ENCODE measurements around the gene TCF12. TPM values are rescaled to one million over a fixed set of nuclear protein-coding genes. Genes with fewer than 3 reads are reported as not detected.
"Not testable (repeated sequence)": the region's sequence is repeated elsewhere in the genome, so short reads cannot be mapped to it uniquely, and the experiment has no call there.

The TCF12 gene
- polyA plus RNA-seq, 1 donor, result 194 TPM

DNA sequence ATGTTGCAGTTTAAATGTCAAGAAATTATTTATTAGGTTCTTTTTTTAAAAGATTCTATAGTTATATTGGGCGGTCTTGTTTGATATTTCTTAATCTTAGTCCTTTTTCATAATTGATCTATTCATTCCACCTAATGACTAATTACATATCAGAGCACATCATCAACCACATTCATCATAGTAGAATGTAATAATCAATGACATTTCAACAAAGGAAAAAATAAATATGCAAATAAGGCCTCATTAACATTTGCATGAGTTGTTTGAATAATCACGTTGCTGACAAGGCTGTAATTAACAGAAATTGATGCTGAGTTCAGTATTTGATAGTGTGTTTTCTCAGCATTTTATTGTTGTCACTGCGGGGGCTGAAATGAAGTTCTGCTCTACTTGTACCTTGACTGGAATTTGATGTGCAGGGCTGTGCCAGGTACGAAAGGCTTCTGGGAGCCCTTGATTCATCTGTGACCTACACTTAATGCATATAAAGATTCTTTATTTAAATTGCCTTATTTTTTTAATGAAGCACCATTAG lies 215.7 kb downstream of the TCF12 start:
- DNase-seq, result no peak

DNA sequence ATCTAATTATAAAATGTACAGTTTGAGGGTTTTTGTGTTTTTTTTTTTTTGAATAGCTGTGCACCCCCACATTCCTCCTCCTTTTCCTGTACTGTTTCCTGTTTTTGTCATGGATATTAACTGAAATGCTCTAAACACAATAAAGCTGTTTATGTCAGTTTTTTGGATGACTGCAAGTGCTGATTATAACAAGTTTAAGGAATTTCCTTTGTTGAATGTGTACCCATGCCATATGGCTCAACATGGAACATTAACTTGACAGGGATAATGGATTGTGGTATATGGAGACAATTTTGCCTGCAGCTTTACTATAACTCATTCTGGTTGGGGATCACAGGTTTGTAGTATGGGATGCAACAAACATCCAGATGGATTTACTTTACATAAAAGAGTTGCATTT lies 216.4 kb downstream of the TCF12 start:
- DNase-seq, result no peak

DNA sequence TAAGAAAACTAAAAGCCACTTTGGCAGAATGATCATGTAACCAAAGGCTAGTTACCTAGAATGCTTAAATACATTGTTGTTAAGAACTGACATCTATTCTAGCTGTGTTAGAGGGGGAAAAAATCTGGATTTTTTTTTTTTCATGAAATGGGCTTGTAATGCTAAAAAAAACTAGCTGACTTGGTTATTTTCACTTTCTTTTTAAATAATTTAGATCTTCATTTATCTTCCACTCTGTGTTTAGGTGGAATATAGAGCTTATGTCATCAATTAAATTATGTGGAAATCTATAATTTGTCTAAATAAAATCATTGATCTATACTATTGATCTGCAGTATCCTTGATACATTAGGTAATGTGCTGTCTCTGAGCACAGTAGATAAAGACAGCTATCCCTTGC lies 217.4 kb downstream of the TCF12 start:
- no peak for DNase-seq

DNA sequence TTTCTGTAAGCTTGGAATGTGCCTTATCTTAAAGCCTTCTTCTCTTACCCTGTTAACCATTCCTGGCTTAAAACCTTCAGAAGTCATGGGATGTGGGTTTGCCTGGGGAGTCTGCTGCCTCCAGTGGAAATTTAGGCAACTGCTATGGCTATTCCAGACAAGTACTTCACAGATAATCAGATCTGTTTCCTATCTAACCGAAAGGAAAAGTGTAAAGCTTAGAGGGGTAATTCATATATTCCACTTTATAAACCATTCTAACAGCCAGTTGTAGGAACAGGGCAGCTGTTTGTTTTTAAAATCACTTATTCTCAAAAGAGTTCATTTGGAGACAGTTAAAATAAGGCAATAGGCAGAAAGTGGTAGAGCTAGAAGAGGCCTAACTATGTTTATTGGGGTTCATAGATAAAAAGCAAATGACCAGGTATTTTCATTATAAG lies 219.9 kb downstream of the TCF12 start:
- DNase-seq, result no peak

DNA sequence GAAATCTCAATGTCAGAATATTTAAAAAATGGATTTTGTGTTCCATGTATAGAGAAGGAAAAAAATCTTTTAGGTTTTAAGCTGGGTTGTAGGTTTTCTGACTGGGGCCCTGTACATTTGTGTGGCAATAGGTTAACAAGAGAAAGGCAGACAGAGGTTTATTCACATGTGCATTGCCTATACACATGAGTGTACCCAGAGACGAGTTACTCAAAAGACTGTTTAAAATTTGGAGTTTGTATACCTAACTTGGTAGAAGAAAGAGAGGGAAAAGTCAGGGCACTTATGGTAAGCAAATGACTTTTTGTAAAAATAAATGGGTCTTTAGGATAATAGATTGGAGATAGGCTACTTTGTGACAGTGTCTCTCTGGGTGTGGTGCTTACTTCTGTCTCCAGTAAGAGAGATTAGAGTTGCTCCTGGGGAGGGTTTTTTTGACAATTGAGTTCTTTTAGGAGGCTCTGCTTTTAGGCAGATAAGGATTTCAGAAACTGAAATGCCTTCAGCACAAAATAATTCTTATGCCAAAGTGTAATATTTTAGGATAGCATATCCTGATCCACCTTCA lies 225.2 kb downstream of the TCF12 start:
- DNase-seq, result no peak

DNA sequence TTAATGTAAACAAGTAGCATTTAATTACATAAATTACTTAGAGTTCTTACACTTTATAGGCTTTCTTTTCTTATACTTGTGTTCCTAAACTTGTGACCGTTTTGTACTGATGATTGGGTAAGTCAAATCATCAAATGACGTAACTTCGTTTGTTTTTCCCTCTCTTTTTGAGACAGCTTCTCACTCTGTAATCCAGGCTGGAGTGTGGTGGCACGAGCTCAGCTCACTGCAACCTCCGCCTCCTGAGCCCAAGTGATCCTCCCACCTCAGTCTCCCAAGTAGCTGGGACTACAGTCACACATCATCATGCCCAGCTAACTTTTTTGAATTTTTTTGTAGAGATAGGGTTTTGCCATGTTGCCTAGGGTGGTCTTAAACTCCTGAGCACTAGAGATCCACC lies 226.0 kb downstream of the TCF12 start:
- DNase-seq, result no peak

DNA sequence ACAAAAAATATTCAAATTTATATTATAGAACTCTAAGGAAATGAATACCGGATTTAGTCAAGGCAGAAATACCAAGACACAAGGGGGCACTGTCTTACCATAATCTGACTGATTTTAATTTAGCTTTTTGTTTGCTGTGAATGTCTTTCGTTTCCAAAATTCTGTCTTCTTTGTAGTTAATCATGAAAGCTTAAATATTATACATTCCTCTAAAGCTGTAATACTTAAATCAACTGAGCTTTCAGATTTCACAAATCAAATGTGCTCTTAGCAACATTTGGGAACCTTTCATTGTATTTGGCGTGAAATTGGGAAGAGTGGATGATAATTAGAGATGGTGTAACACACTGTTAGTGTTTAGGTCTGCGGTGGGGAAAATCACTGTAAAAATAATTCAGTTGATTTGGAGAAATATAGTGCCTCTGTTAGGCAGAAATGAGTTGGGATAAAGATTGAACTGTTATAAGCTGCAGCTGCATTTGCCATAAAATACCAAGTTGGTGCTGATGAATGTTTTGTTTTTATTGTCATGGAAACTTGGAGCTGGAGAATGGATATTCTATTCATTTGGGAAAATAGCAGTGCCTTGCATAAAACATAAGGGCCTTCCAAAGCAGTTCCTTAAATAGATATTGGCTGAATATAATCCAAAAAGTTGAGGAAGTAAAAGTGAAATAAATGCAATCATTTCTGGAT lies 228.2 kb downstream of the TCF12 start:
- DNase-seq, result peak; percentile 76

DNA sequence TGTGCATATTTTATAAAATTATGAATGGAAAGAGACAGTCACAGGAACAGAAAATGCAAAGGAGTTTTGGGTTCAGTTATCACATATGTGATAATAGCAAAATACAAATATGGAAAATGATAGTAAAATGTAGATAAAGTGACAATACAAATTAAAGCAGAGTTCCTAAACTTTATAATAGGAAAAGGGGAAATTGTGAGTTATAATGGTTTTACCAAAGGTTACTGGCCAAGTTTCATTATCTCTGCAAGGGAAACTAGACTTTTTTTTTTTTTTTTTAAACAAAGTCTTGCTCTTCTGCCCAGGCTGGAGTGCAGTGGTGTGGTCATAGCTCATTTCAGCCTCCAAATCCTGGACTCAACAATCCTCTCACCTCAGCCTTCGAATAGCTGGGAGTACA lies 229.2 kb downstream of the TCF12 start:
- DNase-seq, result no peak

DNA sequence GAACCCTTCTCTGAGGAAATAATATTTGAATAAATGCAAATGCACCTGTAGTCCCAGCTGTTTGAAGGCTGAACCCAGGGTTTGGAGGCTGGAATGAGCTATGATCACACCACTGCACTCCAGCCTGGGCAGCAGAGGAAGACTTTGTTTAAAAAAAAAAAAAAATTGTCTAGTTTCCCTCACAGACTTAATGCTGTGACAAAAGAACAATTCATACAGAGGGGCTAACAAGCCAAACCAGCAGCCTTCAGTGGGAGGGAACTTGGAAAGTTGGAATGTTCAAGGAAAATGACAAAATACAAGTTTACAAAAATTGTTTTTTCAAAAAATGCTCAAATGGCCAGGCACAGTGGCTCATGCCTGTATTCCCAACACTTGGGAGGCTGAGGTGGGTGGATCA lies 229.8 kb downstream of the TCF12 start:
- no peak for DNase-seq

DNA sequence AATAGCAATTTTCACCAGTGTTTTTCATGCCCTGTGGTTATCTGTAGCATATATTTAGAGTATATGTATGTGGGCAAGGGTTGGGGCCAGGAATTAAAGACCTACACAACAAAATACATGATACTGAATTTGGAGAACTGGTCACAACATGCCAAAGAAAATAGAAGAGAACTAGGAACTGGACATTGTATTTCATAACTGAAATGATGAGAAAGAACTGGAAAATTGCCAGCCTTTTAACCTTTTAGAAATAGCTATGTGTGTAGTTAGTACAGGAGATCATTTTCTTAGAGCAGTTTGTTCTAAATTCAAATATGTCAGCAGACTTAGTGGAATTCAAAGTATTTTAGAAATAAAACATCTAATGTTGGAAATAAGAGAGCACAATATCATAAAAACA lies 230.8 kb downstream of the TCF12 start:
- DNase-seq, result no peak

DNA sequence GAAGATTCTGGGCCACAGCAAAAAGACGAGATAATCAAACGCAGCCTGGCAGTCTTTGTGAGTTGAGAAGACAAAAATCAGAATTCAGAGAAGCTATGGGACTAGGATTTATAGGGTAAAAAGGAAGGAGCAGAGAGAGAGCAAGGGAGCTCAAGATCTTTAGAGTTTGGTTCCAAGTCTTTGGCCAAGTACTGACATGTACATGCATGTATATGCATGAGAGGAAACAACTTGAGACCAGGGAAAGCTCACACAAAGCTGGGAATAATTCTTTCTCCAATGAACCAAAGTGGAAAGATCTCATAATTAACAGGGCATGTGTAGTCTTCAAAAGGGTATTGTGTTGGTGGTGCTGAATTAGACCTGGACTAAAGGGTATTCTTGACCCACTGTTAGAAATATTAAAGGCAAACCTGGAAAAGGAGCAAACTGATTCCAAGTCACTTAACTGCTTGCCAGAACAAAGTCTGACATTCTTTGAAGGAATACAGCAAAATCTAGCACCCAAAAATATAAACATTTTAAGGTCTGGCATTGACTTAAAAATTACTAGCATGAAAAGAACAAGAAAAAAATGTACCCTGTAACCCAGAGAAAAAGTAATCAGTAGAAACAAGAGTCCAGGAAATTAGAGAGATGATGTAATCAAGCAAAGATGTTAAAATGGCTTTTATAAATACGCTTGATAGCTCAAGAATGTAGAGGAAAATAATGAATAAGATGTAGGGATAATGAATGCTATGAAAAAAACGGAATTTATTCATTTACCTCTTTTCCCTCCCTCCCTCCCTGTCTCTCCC lies 231.8 kb downstream of the TCF12 start:
- DNase-seq, result no peak

DNA sequence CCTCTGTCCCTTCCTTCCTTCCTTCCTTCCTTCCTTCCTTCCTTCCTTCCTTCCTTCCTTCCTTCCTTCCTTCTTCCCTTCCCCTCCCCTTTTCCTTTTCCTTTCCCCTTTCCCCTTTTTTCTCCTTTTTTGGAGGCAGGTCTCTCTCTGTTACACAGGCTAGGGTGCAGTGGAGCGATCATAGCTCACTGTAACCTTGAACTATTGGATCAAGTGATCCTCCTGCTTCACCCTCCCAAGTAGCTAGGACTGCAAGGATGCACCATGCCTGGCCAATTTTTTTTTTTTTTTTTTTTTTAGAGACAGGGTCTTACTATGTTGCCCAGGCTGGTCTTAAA lies 232.4 kb downstream of the TCF12 start:
- not testable (repeated sequence) for DNase-seq

DNA sequence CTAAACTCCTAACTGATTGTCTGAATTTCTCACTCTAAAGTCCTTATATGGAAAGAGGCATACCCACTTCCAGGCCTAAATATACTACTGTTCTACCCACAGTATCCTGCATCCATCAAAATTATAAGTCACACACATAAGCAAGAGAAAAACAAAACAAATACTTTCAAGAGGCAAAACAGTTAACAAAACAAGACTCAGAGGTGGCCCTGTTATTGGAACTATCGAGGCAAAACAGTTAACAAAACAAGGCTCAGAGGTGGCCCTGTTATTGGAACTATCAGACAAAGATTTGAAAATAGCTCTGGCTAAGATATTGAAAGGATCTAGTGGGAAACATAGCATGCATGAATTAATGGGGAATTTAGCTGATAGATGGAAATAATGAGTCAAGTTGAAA lies 233.7 kb downstream of the TCF12 start:
- DNase-seq, result no peak

DNA sequence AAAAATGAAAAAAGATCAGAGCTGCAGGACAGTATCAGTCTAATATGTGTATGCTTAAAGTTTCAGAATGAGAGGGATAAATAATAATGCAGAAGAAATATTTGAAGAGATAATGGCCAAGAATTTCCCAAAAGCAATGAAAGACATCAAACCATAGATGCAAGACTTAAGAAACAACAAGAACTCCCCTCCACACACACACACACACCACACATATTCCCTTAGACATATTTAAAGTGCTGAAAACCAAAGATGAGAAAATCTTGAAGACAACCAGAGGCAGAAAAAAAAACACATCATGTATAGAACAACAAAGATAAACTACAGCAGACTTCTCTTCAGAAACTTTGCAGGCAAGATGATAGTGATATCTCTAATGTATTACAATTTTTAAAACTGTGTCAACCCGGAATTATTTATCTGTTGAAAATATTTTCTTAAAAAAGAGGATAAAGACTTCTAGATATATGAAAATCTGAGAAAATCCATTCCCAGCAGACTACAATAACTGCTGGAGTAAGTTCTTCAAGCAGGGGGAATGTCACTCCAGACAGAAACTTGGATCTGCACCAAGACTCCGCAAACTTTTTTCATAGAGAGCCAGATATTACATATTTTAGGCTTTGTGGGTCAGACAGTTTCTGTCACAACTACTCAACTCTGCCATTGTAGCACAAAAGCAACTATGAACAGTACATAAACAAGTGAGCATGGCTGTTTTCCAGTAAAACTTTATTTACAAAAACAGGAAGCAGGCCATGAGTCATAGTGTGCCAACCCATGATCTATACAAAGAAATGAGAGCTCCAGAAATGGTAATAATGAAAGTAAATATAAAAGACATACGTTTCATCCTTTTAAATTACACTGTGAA lies 234.5 kb downstream of the TCF12 start:
- no peak for DNase-seq

DNA sequence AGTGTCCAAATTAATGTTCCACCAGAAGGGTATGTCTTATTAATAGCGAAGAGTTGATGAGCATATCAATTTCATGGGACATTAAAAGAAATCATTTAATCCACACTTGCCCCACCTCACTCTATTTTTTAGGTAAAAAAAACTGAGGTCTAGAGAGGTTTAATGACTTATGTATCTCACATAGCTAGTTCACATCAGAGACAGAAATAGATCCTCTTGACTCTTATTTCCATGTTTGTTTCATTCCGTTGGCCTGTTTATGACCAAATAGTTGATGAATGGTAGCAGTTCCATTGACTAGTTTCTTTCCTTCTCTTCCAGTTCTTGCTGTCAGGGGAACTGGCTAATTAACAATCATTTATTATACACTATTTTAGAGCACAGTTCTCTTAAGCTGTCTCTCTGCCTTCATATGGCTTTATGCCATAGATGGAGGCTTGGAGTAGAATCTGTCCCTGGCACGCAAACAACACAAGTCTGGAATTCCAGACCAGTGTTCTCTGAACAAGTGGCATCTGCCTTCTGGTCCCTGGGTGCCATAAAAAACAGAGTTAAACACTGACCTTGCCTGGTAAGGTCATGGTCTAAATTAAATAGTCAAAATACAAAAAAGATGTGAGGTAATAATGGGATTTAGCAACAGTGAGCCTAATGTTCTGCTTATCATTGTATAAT lies 237.9 kb downstream of the TCF12 start:
- no peak for DNase-seq

DNA sequence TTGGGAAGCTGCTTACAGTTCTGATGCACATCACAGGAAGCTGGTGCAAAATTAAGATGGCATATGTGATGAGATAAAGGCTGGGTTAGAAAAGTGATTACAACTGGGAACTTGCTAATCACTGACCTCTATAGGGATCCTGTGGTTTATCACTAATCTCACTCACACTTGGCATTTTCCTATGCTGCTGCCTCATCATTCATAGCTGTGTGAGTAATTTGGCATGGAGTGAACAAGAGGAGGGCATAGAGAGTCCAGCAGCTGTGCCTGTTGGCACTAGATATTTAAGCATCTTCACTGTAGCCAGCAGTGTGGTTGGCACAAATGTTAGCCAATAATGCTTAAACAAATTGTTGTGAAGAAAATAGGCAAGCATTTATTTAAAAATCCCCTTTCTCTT lies 240.1 kb downstream of the TCF12 start:
- DNase-seq, result no peak

DNA sequence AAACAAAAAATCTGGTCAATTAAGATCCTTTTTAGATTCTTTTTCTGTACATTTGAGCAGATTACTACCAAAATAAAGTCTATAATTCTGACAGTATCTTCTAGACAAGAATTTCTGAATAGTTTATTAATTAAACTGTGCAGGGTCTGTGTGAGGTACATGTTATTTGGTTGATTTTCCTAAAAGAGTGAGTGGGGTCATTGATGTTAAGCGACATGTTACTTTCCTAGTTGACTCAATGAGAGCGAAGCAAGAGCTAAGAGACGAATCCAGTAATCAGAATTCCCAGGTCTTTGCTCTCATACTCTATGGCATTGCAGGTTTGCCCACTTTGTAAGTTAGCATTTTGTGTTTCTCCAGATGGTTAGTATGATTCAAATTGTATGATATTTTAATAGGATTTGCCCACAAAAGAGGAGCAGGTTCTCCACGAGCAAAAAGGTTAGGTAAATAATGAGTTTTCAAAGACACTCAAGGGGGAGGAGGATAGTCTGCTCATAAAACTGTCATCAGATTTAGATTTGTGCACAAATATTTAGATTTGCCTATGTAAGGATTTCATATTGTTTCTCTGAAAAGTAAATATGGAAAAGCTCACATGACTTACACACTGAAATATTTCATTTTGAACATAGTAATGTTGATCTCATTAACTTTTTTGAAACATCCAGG lies 240.7 kb downstream of the TCF12 start:
- DNase-seq, result no peak

DNA sequence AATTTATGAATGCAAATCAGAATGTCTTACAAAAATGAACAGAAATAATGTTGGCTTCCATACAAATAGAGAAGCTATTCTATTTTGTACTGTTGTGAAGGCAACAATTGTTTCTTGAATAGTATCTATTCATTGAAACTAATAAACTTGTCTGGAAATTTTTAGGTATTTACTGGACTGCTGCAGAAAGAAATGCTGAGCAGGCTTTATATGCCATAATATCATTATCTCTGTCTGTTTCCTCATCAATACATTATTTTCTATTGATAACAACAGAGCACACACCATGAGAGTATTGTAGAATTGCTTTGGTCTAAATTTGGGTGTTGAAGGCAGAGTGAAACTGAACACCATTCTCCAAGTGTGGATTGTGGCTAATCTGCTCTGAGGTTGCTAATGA lies 241.3 kb downstream of the TCF12 start:
- no peak for DNase-seq

DNA sequence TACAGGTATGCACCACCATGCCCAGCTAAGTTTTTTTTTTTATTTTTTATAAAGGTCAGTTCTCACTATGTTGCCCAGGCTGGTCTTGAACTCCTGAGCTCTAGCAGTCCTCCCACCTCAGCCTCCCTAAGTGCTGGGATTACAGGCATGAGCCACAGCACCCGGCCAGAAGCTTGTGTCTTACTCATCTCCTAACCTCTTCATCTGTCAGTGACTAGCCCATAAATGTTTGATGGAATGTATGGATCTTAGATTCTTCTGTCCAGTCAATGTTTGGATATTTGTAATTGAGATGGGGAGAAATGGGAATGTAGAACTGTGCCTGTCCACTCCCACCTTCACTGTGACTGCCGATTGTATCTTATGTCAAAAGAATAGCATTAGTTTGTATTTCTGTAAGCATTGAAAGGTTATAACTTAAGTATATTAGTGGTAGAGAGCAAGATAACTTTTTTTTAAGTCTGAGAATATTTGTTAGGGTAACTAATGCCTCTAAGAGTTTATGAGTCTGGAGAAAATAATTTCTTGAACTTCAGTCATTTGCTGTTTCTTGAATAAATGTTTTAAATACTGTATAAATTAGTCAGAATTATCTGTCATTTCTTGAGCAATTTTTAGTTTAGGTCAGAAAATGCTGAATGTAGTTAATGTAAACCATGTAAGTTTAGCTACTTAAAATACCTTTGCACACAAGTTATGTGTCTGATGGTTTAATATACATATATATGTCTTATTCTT lies 242.5 kb downstream of the TCF12 start:
- DNase-seq, result no peak

DNA sequence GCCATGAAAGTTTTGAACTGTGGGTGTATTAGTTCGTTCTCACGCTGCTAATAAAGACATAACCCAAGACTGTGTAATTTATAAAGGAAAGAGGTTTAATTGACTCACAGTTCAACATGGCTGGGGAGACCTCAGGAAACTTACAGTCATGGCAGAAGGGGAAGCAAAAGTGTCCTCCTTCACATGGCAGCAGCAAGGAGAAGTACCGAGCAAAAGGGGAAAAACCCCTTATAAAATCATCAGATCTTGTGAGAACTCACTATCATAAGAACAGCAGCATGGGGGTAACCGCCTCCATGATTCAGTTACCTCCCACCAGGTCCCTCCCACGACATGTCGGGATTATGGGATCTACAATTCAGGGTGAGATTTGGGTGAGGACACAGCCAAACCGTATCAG lies 245.8 kb downstream of the TCF12 start:
- not testable (repeated sequence) for DNase-seq

Data from left kidney (tissue), 2 donors.